Activated CD8-positive, alpha-beta memory T cell treated with anti-CD3 and anti-CD28 coated beads, Interleukin-2, amount 50 U/mL, for 24 hours (primary cell): Measurements from ENCODE around the gene CEP57L1.

Source experiments
- DNase-seq: peaks from one replicate; pipeline ENCODE4 v3.0.0-alpha.2; 2020; ENCODE audit errors: extremely low read depth

The CEP57L1 gene

DNA sequence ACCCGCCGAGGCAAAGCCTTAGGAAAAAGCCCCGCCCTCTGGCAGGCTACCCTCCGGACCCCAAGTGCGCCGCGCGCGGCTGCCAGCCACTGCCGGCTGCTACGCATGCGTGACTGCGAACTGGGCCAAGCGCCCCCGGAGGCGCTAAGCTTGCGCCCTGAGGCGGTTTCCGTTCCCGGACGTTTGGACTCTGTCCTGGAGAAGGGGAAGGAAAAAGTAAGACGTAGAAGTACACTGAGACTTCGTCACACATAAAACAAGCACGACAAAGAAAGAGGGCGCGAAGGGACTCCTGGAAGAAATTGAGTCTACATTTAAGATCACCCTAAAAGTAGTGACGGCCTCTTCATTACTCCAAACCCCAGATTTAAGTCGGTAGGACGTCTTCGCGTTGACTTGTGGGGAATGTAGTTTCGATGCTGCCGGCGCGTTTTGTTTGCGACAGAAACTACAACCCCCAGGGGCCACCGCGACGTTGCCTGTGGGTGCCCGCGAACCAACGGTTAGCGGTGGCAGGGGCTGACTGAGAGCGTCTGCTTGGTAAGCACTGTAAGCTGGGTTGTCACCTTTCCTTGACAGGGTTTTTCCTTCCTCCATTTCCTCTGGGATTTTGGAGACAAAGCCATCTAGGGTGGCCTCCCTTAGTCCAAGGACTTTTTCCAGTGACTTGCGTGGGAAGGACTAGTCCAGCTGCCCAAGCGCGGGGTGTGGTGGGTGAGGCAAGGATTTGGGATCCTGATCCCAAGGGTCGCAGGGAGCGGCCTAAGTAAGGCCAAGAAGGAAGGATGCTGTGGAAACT lies at the start of gene CEP57L1:
TSS of gene CEP57L1 (plus strand) at position 472 of the 799 bp plus-strand sequence. CDS start 49,715 bp downstream, outside the sequence.
- DNase-seq = peak; percentile 86

DNA sequence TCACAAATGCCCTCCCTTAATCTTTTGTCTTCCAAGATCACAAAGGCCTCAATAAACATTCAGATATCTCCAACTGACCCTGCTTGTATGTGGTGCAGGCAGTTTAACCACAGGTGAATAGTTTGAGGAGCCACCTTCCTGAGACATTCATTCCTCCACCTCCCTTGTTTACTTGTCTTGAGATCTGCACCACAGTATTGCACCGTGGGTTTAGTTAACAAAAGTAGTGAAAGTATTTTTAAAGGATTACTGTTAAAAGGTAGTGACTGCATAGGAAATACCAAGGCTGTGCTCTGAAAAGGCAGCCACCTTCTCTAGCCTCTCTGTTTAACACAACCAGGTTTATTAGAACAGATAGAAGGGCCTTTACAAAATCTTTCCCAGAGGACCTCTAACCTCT lies 47.1 kb upstream of the CEP57L1 start:
- no peak for DNase-seq

DNA sequence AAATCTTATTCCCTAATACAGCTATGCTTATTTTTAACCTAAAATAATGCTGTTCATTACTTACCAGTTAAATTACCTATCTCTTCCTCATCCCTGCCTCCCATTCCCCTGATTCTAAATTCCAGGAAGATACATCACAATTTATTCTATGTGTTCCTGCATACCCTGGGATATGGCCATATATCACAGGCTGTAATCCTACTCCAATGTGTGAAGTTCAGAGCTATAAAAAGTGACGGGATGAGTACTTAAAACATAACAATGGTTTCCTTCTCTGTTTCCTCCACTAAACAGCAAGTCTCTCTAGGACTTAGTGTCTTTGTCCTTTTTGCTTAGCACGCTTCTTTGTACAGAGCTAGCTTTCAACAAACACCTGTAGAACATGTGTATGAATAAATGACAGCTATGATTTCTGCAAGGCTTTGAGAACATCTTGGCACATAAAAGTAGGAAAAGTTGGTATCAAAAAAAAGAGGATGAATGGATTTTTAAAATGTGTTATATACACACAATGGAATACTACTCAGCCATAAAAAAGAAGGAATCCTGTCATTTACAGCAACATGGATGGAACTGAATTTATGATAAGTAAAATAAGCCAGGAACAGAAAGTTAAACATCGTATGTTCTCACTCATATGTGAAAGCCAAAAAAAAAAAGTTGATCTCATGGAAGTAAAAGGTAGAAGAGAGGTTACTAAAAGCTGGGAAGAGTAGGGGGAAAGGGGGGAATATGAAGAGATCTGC lies 46.5 kb upstream of the CEP57L1 start:
- no peak for DNase-seq

- DNase-seq = no peak
These were observed 45.3 kb upstream of the CEP57L1 start for GRCh38 chr6:109050012-109050411.

- DNase-seq = no peak
These were observed 44.7 kb upstream of the CEP57L1 start for GRCh38 chr6:109050447-109051102.

- no peak for DNase-seq
These were observed 43.8 kb upstream of the CEP57L1 start for GRCh38 chr6:109051301-109052017.

- no peak for DNase-seq
These were observed 43.2 kb upstream of the CEP57L1 start for GRCh38 chr6:109052018-109052651.

DNA sequence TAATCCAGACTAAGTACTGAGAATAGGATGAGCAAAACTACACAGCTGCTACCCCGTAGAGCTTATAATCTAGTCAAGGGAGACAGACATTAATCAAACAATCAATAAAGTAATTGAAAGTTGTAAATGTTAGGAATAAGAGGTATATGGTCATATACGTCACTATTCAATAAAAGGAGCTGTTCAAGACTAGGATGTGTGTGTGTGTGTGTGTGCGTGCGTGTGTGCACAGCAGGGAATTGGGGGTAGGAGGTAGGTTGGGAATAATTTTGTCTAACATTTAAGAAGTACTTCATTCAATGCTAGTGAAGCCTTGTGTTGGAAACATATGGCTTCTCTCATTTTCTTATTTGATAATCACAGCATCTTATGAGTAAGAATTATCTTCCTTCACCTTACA lies 42.5 kb upstream of the CEP57L1 start:
- no peak for DNase-seq

DNA sequence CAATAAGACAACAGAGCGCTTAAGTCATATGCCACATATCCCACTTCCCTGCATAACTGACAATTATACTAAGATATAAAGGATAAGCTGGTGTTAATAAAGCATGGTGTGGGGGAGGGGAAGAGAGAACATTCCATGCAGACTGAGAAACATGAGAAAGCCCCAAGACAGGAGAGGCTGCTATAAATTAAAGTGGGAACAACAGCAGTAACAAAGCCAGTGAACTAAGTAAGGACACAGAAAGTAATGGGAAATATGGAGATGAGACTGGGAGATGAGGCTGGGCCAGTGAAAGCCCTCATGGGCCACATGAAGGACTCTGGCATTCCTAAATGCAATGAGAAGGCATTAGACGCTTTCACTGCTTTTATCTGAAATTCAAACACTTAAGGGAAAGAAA lies 42.0 kb upstream of the CEP57L1 start:
- DNase-seq = no peak

DNA sequence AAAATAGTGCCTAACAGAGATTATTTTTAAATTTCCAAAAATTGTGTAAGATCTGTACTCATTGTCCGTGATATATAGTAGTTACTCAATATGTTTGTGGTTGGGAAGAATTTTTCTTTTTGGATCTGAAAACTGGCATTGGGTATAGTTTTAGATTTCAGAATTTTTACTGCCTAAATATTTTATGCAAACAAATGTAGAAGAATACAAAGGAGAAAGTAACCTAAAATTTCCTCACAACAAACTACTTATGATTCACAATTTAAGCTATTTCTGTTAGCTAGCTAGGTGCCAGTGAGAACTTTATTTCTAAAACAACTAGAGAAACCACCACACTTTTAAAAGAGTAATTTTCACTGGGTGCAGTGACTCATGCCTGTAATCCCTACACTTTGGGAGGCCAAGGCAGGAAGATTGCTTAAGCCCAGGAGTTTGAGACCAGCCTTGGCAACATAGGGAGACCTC lies 39.5 kb upstream of the CEP57L1 start:
- DNase-seq = no peak

GRCh38 chr6:109056661-109057060 lies 38.6 kb upstream of the CEP57L1 start:
- DNase-seq = no peak

DNA sequence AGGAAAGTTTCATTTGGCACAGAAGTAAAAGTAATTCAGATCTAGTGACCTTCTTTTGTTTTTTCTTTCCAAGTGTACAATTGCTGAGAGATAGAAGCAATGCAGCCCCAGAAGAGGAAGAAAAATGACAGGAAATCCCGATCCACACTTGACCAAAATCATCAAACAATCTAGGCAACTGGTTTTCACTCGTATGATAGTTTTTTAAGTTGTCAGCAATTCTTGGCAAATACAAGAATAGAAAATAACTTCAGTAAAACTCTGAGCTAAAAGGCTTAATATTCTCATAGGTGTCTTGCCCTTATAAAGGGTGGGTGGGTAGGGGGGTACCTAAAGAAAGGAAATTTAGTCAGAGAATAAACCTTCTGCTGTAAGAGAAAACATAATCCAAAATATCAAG lies 36.7 kb upstream of the CEP57L1 start:
- no peak for DNase-seq

DNA sequence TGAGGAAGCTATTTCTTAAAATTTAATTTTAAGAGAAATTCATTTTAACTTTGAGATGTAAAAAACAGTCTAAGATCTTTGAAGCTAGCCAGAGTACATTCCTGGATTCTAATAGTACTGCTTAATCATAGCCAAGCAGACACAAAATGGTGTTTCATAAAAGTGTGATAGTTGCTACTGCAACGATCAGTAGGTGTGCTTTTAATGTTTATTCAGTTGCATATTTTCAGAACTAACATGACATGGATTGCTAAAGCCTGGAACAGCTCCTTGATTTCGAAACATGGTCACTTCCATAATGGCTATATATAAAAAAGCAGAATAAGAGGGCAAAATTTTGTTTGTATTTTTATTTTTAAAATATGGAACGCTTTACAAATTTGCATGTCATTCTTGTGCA lies 36.2 kb upstream of the CEP57L1 start:
- DNase-seq = no peak

DNA sequence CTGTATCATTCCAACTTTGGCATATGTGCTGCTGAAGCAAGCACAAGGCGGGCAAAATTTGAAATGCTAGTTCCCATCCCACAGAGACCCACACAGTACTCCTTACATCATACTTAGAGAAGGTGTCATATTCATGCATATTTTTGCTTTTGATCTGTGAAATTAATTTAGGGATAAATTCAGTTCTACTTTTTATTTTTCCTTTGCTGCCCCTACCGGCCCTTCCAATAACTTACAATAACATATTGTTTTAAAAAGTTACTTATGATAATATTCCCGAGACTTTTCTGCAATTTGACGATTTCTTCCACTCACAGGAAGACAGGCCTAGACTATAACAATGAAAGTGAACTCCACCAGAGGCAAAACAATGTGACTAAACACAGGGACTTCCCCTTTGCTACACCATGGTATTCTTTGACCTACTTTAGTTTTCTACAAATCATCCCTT lies 35.7 kb upstream of the CEP57L1 start:
- DNase-seq = no peak

- no peak for DNase-seq
These were observed 34.7 kb upstream of the CEP57L1 start for GRCh38 chr6:109060571-109060970.

DNA sequence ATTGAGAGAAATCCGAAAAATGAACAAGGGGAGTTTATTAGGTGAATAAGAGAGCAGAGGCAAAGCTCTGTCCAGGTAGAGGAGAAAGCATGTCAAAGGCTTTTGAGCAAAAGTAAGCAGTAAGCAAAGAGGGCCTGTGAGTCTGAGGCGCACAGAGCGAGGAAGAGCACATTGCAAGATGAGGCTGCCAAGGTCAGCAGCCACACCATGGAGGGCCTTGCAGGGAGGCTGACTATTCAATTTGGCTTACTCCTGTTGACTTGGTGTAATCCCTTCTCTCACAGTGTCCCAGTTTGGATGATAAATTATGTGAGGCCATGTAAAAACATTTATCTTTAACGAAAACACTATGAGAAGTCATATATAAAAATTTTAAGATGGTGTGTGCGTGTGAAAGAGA lies 33.1 kb upstream of the CEP57L1 start:
- no peak for DNase-seq

- no peak for DNase-seq
These were observed 32.4 kb upstream of the CEP57L1 start for GRCh38 chr6:109062767-109063352.

DNA sequence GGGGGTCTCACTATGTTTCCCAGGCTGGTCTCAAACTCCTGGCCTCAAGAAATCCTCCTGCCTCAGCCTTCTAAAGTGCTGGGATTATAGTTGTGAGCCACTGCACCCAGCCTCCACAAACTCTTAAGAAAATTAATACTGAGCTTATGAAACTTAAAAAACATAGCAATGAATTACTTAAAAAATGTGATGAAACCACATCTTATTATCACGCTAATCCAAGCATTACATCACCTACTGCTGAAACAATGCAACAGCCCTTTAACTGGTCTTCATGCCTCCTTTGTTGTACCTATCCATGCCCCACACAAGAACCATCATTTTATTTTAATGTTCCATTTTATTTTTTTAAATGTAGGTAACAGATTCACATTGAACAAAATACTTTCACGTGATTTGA lies 25.6 kb upstream of the CEP57L1 start:
- no peak for DNase-seq

GRCh38 chr6:109071125-109071917 lies 24.0 kb upstream of the CEP57L1 start:
- DNase-seq = no peak
